Activated naive CD4-positive, alpha-beta T cell treated with anti-CD3 and anti-CD28 coated beads, Interleukin-2, amount 50 U/mL, for 72 hours (primary cell): ENCODE data around the gene MARCHF3. TPM values are rescaled to one million over a fixed set of nuclear protein-coding genes. Genes with fewer than 3 reads are reported as not detected.
A peak's percentile ranks its signal among the peaks of the same experiment; 100 is the strongest.
"Not testable (repeated sequence)": the region's sequence is repeated elsewhere in the genome, so short reads cannot be mapped to it uniquely, and the experiment has no call there.

Experiments used
- ATAC-seq, 2 donors: fragments of 150-1000 bp; cut with Tn5 transposase; 2 replicates each; pipeline ENCODE4 v1.10.0; 2021; ENCODE audit warnings: mild to moderate bottlenecking in 2 of 2, moderate library complexity in 2 of 2
- DNase-seq, 2 donors: peaks; one replicate each; pipeline ENCODE4 v3.0.0; 2021 to 2022; ENCODE audit warnings: low spot score in 2 of 2
- H3K27ac Mint-ChIP-seq, 2 donors: one replicate each; pipeline ENCODE4 v1.8.0; 2022; ENCODE audit warnings: mild to moderate bottlenecking in 2 of 2, mixed read lengths in 2 of 2
- H3K36me3 Mint-ChIP-seq, 2 donors: one replicate each; pipeline ENCODE4 v1.8.0; 2022; ENCODE audit warnings: mixed read lengths in 2 of 2
- H3K9me3 Mint-ChIP-seq, 2 donors: one replicate each; pipeline ENCODE4 v1.8.0; 2022; ENCODE audit warnings: mixed read lengths in 2 of 2
- total RNA-seq, 2 donors: library from RNA; stranded (reverse); gene quantifications; one replicate each; pipeline ENCODE4 v1.2.3, GENCODE V29; 2022

Gene MARCHF3
- total RNA-seq, 2 donors from 2014 or later, result 4.8 to 10.5 TPM

GRCh38 chr5:127026166-127026565, 4.2 kb downstream of the MARCHF3 start:
- H3K36me3 Mint-ChIP-seq, result peaks cover 0 to 5% of the 10 kb centered on the region in 2 donors
- DNase-seq (no peak), ATAC-seq (no peak)
- H3K27ac Mint-ChIP-seq, result no peak overlapping the region
- no peaks in the 10 kb centered on the region for H3K9me3 Mint-ChIP-seq

DNA sequence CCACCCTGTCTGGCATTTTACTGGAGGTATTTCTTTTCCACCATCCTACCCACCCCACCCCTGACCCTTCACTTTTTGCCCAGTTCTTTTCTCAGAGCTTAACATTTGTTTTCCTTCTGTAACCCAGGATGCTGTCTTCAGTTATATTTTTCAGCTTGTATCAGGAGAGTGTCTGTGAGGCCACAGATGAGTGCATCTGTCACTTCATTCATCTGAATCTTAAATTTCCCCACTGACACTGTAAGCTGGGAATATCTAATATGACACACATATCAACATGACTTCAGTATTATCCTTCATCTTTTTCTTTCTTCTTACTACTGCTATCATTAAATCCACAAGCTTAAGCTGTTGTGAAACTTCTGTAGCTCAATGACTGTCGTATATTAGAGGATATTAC, 4.9 kb downstream of the MARCHF3 start:
- Mint-ChIP-seq H3K27ac (no peak overlapping the region), H3K36me3 (peaks cover 0 to 5% of the 10 kb centered on the region in 2 donors), H3K9me3 (no peaks in the 10 kb centered on the region)
- DNase-seq (no peak), ATAC-seq (no peak)

DNA sequence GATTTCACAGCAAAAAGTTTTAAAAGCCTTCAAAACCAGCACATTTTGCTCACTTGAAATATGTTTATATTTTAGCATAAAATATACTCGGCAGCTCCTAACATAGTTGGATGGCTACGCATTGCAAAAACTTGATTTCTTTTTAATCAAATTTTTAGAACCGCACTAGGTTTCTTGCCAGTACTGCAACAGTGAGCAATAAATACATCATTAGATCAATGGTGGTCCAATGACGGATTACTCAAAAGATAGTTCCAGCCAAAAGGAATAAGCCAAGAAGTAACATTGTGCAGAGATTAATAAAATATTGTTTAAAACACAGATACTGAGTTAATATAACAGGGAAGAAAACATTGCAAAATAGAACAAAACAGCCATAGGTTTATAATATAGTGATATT, 5.5 kb downstream of the MARCHF3 start:
- Mint-ChIP-seq H3K36me3 (peaks cover 0 to 5% of the 10 kb centered on the region in 2 donors), H3K9me3 (no peaks in the 10 kb centered on the region), H3K27ac (no peak overlapping the region)
- ATAC-seq (no peak), DNase-seq (no peak)

GRCh38 chr5:127023552-127024191, 6.7 kb downstream of the MARCHF3 start:
- not testable (repeated sequence) for H3K27ac Mint-ChIP-seq, H3K9me3 Mint-ChIP-seq, H3K36me3 Mint-ChIP-seq, DNase-seq
- ATAC-seq, result peak; percentile 86 to 89

GRCh38 chr5:127022846-127023245, 7.5 kb downstream of the MARCHF3 start:
- no peaks in the 10 kb centered on the region for H3K36me3 Mint-ChIP-seq
- no peak for ATAC-seq
- H3K27ac Mint-ChIP-seq, result no peak overlapping the region
- H3K9me3 Mint-ChIP-seq, result no peaks in the 10 kb centered on the region
- DNase-seq, result no peak

GRCh38 chr5:127019928-127020327, 10.4 kb downstream of the MARCHF3 start:
- DNase-seq, result no peak
- no peaks in the 10 kb centered on the region for H3K9me3 Mint-ChIP-seq
- no peaks in the 10 kb centered on the region for H3K36me3 Mint-ChIP-seq
- peak; percentile 32 to 46 for ATAC-seq
- H3K27ac Mint-ChIP-seq, result no peak overlapping the region

- H3K27ac Mint-ChIP-seq, ATAC-seq, DNase-seq, H3K9me3 Mint-ChIP-seq: not testable (repeated sequence)
- H3K36me3 Mint-ChIP-seq, result peaks cover 0 to 11% of the 10 kb centered on the region in 2 donors
These were observed 13.6 kb downstream of the MARCHF3 start for GRCh38 chr5:127016722-127017121.

- ATAC-seq (no peak), DNase-seq (no peak)
- peaks cover 0 to 11% of the 10 kb centered on the region in 2 donors for H3K36me3 Mint-ChIP-seq
- no peak overlapping the region for H3K27ac Mint-ChIP-seq
- H3K9me3 Mint-ChIP-seq, result no peaks in the 10 kb centered on the region
These were observed 14.6 kb downstream of the MARCHF3 start for GRCh38 chr5:127015716-127016115.

- Mint-ChIP-seq H3K27ac (no peak overlapping the region), H3K9me3 (no peaks in the 10 kb centered on the region), H3K36me3 (peaks cover 0 to 14% of the 10 kb centered on the region in 2 donors)
- ATAC-seq, result no peak
- DNase-seq, result no peak
These were observed 15.8 kb downstream of the MARCHF3 start for GRCh38 chr5:127014573-127014972.

DNA sequence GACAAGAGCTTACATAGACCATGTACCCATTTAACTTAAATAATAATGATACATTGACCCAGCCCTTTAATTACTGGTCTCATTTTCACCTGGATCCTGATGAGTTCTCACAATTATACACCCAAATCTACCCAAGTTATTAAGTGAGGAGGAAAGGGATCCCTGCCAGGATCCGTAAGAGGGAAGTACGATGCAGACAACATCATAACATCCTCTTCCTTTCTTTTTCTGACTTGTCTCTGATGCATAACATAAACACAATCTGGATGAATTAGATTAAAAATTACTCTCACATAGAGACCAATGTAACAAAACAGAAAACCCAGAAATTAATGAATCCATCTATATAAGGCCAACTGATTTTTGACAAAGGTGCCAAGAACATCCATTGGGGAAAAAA, 17.0 kb downstream of the MARCHF3 start:
- H3K36me3 Mint-ChIP-seq, result peaks cover 2 to 17% of the 10 kb centered on the region in 2 donors
- ATAC-seq (no peak), DNase-seq (no peak)
- H3K9me3 Mint-ChIP-seq, result no peaks in the 10 kb centered on the region
- H3K27ac Mint-ChIP-seq, result no peak overlapping the region

DNA sequence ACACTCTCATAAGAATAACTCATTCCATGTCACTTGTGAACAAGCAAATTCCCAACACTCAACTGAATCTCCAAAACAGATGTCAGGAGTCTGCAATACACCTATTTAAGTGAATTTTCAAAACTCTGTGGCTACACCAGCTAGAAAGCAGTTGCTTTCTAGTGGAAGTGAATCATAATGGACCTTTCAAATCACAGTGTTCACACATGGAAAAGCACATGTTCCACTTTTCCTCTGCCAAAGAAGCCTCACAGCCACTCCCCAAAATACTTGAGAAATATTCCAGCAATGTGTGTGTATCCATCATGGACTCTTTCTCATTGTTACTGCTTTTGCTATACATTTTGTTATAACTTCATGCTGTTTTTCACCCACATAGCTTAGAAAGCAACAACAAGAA, 17.4 kb downstream of the MARCHF3 start:
- H3K9me3 Mint-ChIP-seq, result no peaks in the 10 kb centered on the region
- peaks cover 5 to 17% of the 10 kb centered on the region in 2 donors for H3K36me3 Mint-ChIP-seq
- ATAC-seq, result no peak
- no peak overlapping the region for H3K27ac Mint-ChIP-seq
- no peak for DNase-seq

GRCh38 chr5:127011961-127012644, 18.3 kb downstream of the MARCHF3 start:
- H3K27ac Mint-ChIP-seq, result peak overlapping the region in 1 of 2 donors; percentile 37
- H3K9me3 Mint-ChIP-seq, result no peaks in the 10 kb centered on the region
- peaks cover 5 to 17% of the 10 kb centered on the region in 2 donors for H3K36me3 Mint-ChIP-seq
- ATAC-seq (peak; percentile 81 to 82), DNase-seq (no peak)

GRCh38 chr5:127011153-127011552, 19.2 kb downstream of the MARCHF3 start:
- H3K36me3 Mint-ChIP-seq, result peaks cover 5 to 17% of the 10 kb centered on the region in 2 donors
- DNase-seq, result no peak
- no peak overlapping the region for H3K27ac Mint-ChIP-seq
- no peaks in the 10 kb centered on the region for H3K9me3 Mint-ChIP-seq
- ATAC-seq, result peak; percentile 21 to 37

GRCh38 chr5:127010362-127010761, 20.0 kb downstream of the MARCHF3 start:
- no peak overlapping the region for H3K27ac Mint-ChIP-seq
- DNase-seq, result no peak
- peaks cover 5 to 17% of the 10 kb centered on the region in 2 donors for H3K36me3 Mint-ChIP-seq
- no peaks in the 10 kb centered on the region for H3K9me3 Mint-ChIP-seq
- no peak for ATAC-seq

GRCh38 chr5:127009784-127010183, 20.6 kb downstream of the MARCHF3 start:
- H3K27ac Mint-ChIP-seq, result no peak overlapping the region
- H3K9me3 Mint-ChIP-seq, result no peaks in the 10 kb centered on the region
- peaks cover 5 to 17% of the 10 kb centered on the region in 2 donors for H3K36me3 Mint-ChIP-seq
- ATAC-seq, result no peak
- no peak for DNase-seq

GRCh38 chr5:127008300-127008975, 21.9 kb downstream of the MARCHF3 start:
- DNase-seq, result no peak
- no peak overlapping the region for H3K27ac Mint-ChIP-seq
- no peaks in the 10 kb centered on the region for H3K9me3 Mint-ChIP-seq
- peaks cover 5 to 6% of the 10 kb centered on the region in 2 donors for H3K36me3 Mint-ChIP-seq
- ATAC-seq, result no peak

- ATAC-seq (no peak), DNase-seq (no peak)
- H3K9me3 Mint-ChIP-seq, result no peaks in the 10 kb centered on the region
- H3K27ac Mint-ChIP-seq, result no peak overlapping the region
- H3K36me3 Mint-ChIP-seq, result peaks cover 5 to 6% of the 10 kb centered on the region in 2 donors
These were observed 22.8 kb downstream of the MARCHF3 start for GRCh38 chr5:127007522-127007921.
